ENCODE data around the gene CBY2.
"Not testable (repeated sequence)": the region's sequence is repeated elsewhere in the genome, so short reads cannot be mapped to it uniquely, and the experiment has no call there.

CBY2 gene

GRCh38 chr13:45750566-45750965 is 48.4 kb downstream of the CBY2 start:
- no peak for DNase-seq

GRCh38 chr13:45751885-45752284 is 49.8 kb downstream of the CBY2 start:
- no peak for DNase-seq

- DNase-seq, result no peak
Observed at GRCh38 chr13:45752510-45752909, 50.4 kb downstream of the CBY2 start.

- not testable (repeated sequence) for DNase-seq
Observed at GRCh38 chr13:45756498-45756897, 54.4 kb downstream of the CBY2 start.

- DNase-seq, result not testable (repeated sequence)
Observed at GRCh38 chr13:45757589-45757988, 55.5 kb downstream of the CBY2 start.

- no peak for DNase-seq
Observed at GRCh38 chr13:45763419-45763818, 61.3 kb downstream of the CBY2 start.
